Fibroblast of mammary gland (primary cell): ENCODE data around the gene SLC1A6.

ENCODE experiments used
- DNase-seq: peaks from one replicate; pipeline ENCODE4 v3.0.0-alpha.2; 2010; ENCODE audit warnings: low read depth
- H3K4me3 ChIP-seq: 2 replicates; pipeline ENCODE4 v1.5.1; 2011; ENCODE audit warnings: low read depth, mild to moderate bottlenecking, low read length, moderate library complexity; ENCODE audit not compliant: control insufficient read depth
- TF ChIP-seq, protein P1 (sequence below): conservative IDR thresholded peaks from 2 replicates; pipeline ENCODE4 v1.5.1; 2011; ENCODE audit warnings: low read depth, low read length, inconsistent platforms; ENCODE audit not compliant: control insufficient read depth, insufficient read depth

The SLC1A6 gene

DNA sequence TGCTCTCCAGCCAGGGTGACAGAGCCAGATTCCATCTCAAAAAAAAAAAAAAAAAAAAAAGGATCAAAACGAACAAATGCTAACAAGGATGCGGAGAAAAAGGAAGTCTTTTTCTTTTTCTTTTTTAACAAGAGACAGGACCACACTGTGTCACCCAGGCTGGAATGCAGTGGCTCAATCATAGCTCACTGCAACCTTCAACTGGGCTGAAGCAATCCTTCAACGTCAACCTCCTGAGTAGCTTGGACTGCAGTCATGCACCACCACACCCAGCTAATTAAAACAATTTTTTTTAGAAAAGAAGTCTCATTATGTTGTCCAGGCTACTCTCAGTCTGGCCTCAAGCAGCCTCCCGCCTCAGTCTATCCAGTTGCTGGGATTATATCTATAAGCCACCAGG, 73.0 kb downstream of the SLC1A6 start:
- DNase-seq, result no peak
- no peak overlapping the region for H3K4me3 ChIP-seq
- TF ChIP-seq, protein P1, sequence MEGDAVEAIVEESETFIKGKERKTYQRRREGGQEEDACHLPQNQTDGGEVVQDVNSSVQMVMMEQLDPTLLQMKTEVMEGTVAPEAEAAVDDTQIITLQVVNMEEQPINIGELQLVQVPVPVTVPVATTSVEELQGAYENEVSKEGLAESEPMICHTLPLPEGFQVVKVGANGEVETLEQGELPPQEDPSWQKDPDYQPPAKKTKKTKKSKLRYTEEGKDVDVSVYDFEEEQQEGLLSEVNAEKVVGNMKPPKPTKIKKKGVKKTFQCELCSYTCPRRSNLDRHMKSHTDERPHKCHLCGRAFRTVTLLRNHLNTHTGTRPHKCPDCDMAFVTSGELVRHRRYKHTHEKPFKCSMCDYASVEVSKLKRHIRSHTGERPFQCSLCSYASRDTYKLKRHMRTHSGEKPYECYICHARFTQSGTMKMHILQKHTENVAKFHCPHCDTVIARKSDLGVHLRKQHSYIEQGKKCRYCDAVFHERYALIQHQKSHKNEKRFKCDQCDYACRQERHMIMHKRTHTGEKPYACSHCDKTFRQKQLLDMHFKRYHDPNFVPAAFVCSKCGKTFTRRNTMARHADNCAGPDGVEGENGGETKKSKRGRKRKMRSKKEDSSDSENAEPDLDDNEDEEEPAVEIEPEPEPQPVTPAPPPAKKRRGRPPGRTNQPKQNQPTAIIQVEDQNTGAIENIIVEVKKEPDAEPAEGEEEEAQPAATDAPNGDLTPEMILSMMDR, result no peak

DNA sequence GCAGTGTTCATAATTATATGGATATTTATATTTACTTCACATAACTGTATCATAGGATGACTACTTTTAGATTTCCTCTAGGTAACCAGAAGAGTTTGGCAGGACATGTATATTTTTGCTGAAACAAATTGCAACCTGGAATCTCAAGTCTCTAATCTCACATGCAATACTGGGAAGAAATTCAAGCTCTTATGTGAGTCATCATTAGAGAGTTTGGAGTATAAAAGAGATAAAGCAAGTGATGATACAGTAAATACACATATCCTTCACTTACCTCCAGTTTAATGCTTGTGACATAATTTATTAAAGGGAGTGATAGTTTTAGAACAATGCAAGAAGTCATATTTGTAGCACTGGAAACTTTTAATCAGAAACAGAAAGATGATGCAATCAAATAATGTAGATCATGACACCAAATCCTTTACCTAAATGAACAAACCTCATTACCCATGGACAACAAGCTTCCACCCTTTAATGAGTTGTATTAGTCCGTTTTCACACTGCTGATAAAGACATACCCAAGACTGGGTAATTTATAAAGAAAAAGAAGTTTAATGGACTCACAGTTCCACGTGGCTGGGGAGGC, 77.9 kb downstream of the SLC1A6 start:
- H3K4me3 ChIP-seq, result no peak overlapping the region
- DNase-seq, result no peak
- TF ChIP-seq, protein P1, result no peak
